GM12878 (cell line): ENCODE results near the gene BFSP1. TPM values are rescaled to one million over a fixed set of nuclear protein-coding genes. Genes with fewer than 3 reads are reported as not detected.

Experiments used
- ATAC-seq: fragments of 200-7000 bp; cut with Tn5 transposase; 3 replicates; pipeline ENCODE4 v1.9.1; 2020; ENCODE audit warnings: mild to moderate bottlenecking, moderate library complexity
- BruUV-seq: library from RNA; stranded (reverse); fragments of 400-500 nt; replicated peaks from 2 replicates; lab custom pipeline; 2021; lab: Mats Ljungman, UMichigan
- CTCF ChIA-PET: fragments of 300-600 bp; sonication (Branson Sonifier 250); formaldehyde crosslinking; extraction: SDS; loops from one replicate; lab custom pipeline; 2021; ENCODE audit warnings: inconsistent platforms; lab: Yijun Ruan, JAX
- POLR2A ChIA-PET: fragments of 350-600 bp; formaldehyde crosslinking; extraction: SDS; loops from one replicate; lab custom pipeline; 2021; ENCODE audit warnings: inconsistent platforms; lab: Charles Lee
- RAD21 ChIA-PET: fragments of 300-600 bp; sonication (Branson Sonifier 250); formaldehyde crosslinking; loops from one replicate; lab custom pipeline; 2023; ENCODE audit warnings: antibody characterized with exemption; ENCODE audit not compliant: unreplicated experiment; lab: Charles Lee
- SMC1A ChIA-PET: fragments of 300-600 bp; sonication (Branson Sonifier 250); formaldehyde crosslinking; loops from one replicate; lab custom pipeline; 2023; ENCODE audit not compliant: unreplicated experiment, uncharacterized antibody; lab: Charles Lee
- DNase-seq: peaks from one replicate; pipeline ENCODE4 v3.0.0-alpha.2; 2011; ENCODE audit warnings: low read depth, low spot score
- FAIRE-seq: peaks from 3 replicates; lab custom pipeline; 2011; peaks lifted over from hg19 to GRCh38; lab: Jason Lieb, UNC
- H2AFZ ChIP-seq: 2 replicates; pipeline ENCODE4 v1.6.0; 2011; ENCODE audit warnings: low read depth, low read length, control low read depth; ENCODE audit not compliant: control insufficient read depth
- H3K27ac ChIP-seq: 2 replicates; pipeline ENCODE4 v1.5.1; 2011; ENCODE audit warnings: control low read depth; ENCODE audit not compliant: control insufficient read depth, insufficient read depth
- H3K27me3 ChIP-seq, 2 experiments: replicated peaks in 1 of 2; 2 replicates each; pipeline versions ENCODE4 v1.6.0 to v1.6.1; 2011; ENCODE audit warnings: low read length in 1 of 2; ENCODE audit not compliant: control insufficient read depth in 2 of 2, insufficient read depth in 2 of 2
- H3K36me3 ChIP-seq, 2 experiments: 2 replicates each; pipeline ENCODE4 v1.5.1; 2011; ENCODE audit warnings: low read length in 1 of 2; ENCODE audit not compliant: control insufficient read depth in 2 of 2, insufficient read depth in 2 of 2
- H3K4me1 ChIP-seq: 2 replicates; pipeline ENCODE4 v1.6.1; 2011; ENCODE audit warnings: mild to moderate bottlenecking, low read length, moderate library complexity, mixed read lengths; ENCODE audit not compliant: control insufficient read depth, insufficient read depth
- H3K4me2 ChIP-seq: 2 replicates; pipeline ENCODE4 v1.6.0; 2011; ENCODE audit warnings: control low read depth; ENCODE audit not compliant: control insufficient read depth, insufficient read depth
- H3K4me3 ChIP-seq: fragments of 200-600 bp; sonication (generic); 2 replicates; pipeline ENCODE4 v1.5.1; 2016
- H3K79me2 ChIP-seq: 2 replicates; pipeline ENCODE4 v1.6.0; 2011; ENCODE audit warnings: low read length; ENCODE audit not compliant: control insufficient read depth, insufficient read depth
- H3K9ac ChIP-seq: 2 replicates; pipeline ENCODE4 v1.8.0; 2011; ENCODE audit warnings: low read length, control low read depth, mixed read lengths; ENCODE audit not compliant: control insufficient read depth, insufficient read depth
- H3K9me3 ChIP-seq: replicated peaks from 3 replicates; pipeline ENCODE4 v1.5.1; 2011; ENCODE audit warnings: mild to moderate bottlenecking, low read length; ENCODE audit not compliant: control insufficient read depth, insufficient read depth
- H4K20me1 ChIP-seq: 2 replicates; pipeline ENCODE4 v1.6.0; 2011; ENCODE audit not compliant: control insufficient read depth, insufficient read depth
- ATF7 ChIP-seq: fragments of 450-650 bp; IDR thresholded peaks from 2 replicates; pipeline ENCODE4 v1.6.1; 2016; ENCODE audit warnings: low read depth, mild to moderate bottlenecking
- BCL11A ChIP-seq: IDR thresholded peaks from 2 replicates; pipeline ENCODE4 v1.6.1; 2011; ENCODE audit warnings: low read depth, low read length
- EED ChIP-seq: sonication (generic); IDR thresholded peaks from 2 replicates; pipeline ENCODE4 v1.6.1; 2016; ENCODE audit warnings: antibody characterized with exemption, low read depth
- EP300 ChIP-seq, 2 experiments: fragments of 150-350 bp in 1 of 2; IDR thresholded peaks; 2 replicates each; pipeline ENCODE4 v1.6.1; 2011 to 2012; ENCODE audit warnings: low read depth in 2 of 2, low read length in 2 of 2, borderline replicate concordance in 1 of 2, improper control_type of control experiment in 1 of 2, inconsistent platforms in 1 of 2; ENCODE audit not compliant: control insufficient read depth in 1 of 2
- ETV6 ChIP-seq, 2 experiments: fragments of 450-650 bp in 1 of 2; IDR thresholded peaks in 1 of 2; conservative IDR thresholded peaks in 1 of 2; 2 replicates each; pipeline ENCODE4 v1.6.1; 2014; ENCODE audit warnings: antibody characterized with exemption in 1 of 2, borderline replicate concordance in 1 of 2, low read depth in 1 of 2, mild to moderate bottlenecking in 1 of 2, moderate library complexity in 1 of 2
- FOS ChIP-seq: IDR thresholded peaks from 3 replicates; pipeline ENCODE4 v1.6.1; 2011; ENCODE audit warnings: borderline replicate concordance; ENCODE audit not compliant: insufficient read length; ENCODE audit errors: extremely low read depth
- NR2C2 ChIP-seq: IDR thresholded peaks from 2 replicates; pipeline ENCODE4 v1.6.1; 2011; ENCODE audit warnings: borderline replicate concordance, low read depth; ENCODE audit not compliant: control insufficient read depth, insufficient read length
- RCOR1 ChIP-seq: conservative IDR thresholded peaks from 2 replicates; pipeline ENCODE4 v1.6.1; 2012; ENCODE audit warnings: low read depth, low read length, improper control_type of control experiment
- ZBED1 ChIP-seq: IDR thresholded peaks from 2 replicates; pipeline ENCODE4 v1.6.1; 2016; ENCODE audit warnings: borderline replicate concordance
- ZNF217 ChIP-seq: fragments of 450-650 bp; IDR thresholded peaks from 2 replicates; pipeline ENCODE4 v1.6.1; 2017; ENCODE audit warnings: antibody characterized with exemption, mild to moderate bottlenecking
- WGBS: methylation state at CpG from one replicate; pipeline ENCODE4 v1.1.6; 2016; ENCODE audit warnings: low lambda C conversion rate; ENCODE audit not compliant: insufficient replicate concordance, insufficient coverage; ENCODE audit errors: missing lambda C conversion rate; 5-methylcytosine and 5-hydroxymethylcytosine counted together
- in situ Hi-C: fragments of 300-500 bp; cut with MboI; formaldehyde crosslinking; loops from 9 replicates; pipeline ENCODE4 v1.14.3; 2018; ENCODE audit warnings: mixed read lengths
- intact Hi-C: fragments of 100-400 bp; cut with micrococcal nuclease; formaldehyde crosslinking; loops from one replicate; pipeline ENCODE4 v1.14.2; 2022; ENCODE audit not compliant: unreplicated experiment
- polyA plus RNA-seq, 11 experiments: library from polyadenylated mRNA; depleted of rRNA in 4 of 11; unstranded in 6 of 11; stranded (reverse) in 5 of 11; fragments of >200 nt; fragmentation: Nextera tagmentation in 4 of 11; fragmentation: Illumina TruSeq in 1 of 11; extraction: Ambion mirVana in 4 of 11; extraction: Trizol in 1 of 11; gene quantifications; 1 replicate in 1 of 11; 2 replicates in 10 of 11; pipeline versions ENCODE4 v1.2.1 to v1.2.3, GENCODE V29; 2011 to 2016; ENCODE audit warnings: inconsistent platforms in 2 of 11, missing spikeins in 2 of 11, low read depth in 1 of 11
- total RNA-seq, 4 experiments: library from RNA; depleted of rRNA in 3 of 4; stranded (reverse); fragments of >200 nt in 3 of 4; fragmentation: Illumina TruSeq in 1 of 4; extraction: Trizol in 1 of 4; gene quantifications; 2 replicates each; pipeline versions ENCODE4 v1.2.1 to v1.2.3, GENCODE V29; 2013 to 2021

BFSP1 gene
- total and polyA plus RNA-seq, 10 of the 15 experiments (the other 5 are each of a cell fraction or from before 2014, with no cell fraction given), result 0.06 to 0.22 (median 0.11) TPM; not detected in 3

- Histone ChIP-seq H3K27me3 (no peaks in the 10 kb centered on the region), H3K27ac (no peak overlapping the region), H3K4me2 (no peak overlapping the region), H3K9ac (no peak overlapping the region), H3K4me3 (no peak overlapping the region), H3K4me1 (no peaks in the 10 kb centered on the region), H2AFZ (no peak overlapping the region), H3K36me3 (no peaks in the 10 kb centered on the region), H4K20me1 (no peaks in the 10 kb centered on the region), H3K9me3 (no peaks in the 10 kb centered on the region), H3K79me2 (no peaks in the 10 kb centered on the region)
- CTCF ChIA-PET, result interaction anchor here (0.6 to 2.1 kb wide), 2 partner anchors 10 to 332 kb away, joined by 3 to 14 read pairs; partner anchors contain the start of gene DSTN
- TF ChIP-seq EP300 (IDR thresholded peaks at IDR 0.05; ENCODE audit: borderline replicate concordance in 1 of 2, control insufficient read depth in 1 of 2, low read depth in 2 of 2, low read length in 2 of 2), result no peak
- no peak for TF ChIP-seq ZNF217
- TF ChIP-seq ZBED1, result no peak
- TF ChIP-seq RCOR1, result no peak
- no peak for TF ChIP-seq ATF7
- no peak for TF ChIP-seq FOS
- TF ChIP-seq EED, result no peak
- TF ChIP-seq ETV6 (conservative IDR thresholded peaks at IDR 0.05 in 1 of 2, IDR thresholded peaks at IDR 0.05 in 1 of 2; ENCODE audit: borderline replicate concordance in 1 of 2, low read depth in 1 of 2), result no peak
- no peak for TF ChIP-seq NR2C2
- no peak for TF ChIP-seq BCL11A
- ATAC-seq, result no peak
- SMC1A ChIA-PET, result interaction anchor here (1.1 to 1.6 kb wide), 4 partner anchors 8 to 11 kb away, joined by 3 to 6 read pairs (median 5); no protein-coding TSS in a partner anchor
- in situ Hi-C loops (no loop called here), intact Hi-C loops (no loop called here)
- 92% methylated on average over 2 of the region's 2 CpGs for WGBS
- no peak for FAIRE-seq
- no peak for DNase-seq
- POLR2A ChIA-PET, result no interaction called here
- RAD21 ChIA-PET, result no interaction called here
- BruUV-seq, result no TSS peak
These were observed 49.7 kb upstream of the BFSP1 start for GRCh38 chr20:17580895-17581294.
